Cerebellar cortex (tissue), 1 donor: ENCODE measurements around the gene LRRC4B.
"Not testable (repeated sequence)": the region's sequence is repeated elsewhere in the genome, so short reads cannot be mapped to it uniquely, and the experiment has no call there.

Source experiments
- DNase-seq: peaks from one replicate; pipeline ENCODE4 v3.0.0-alpha.2; 2015; ENCODE audit warnings: low spot score

The LRRC4B gene

DNA sequence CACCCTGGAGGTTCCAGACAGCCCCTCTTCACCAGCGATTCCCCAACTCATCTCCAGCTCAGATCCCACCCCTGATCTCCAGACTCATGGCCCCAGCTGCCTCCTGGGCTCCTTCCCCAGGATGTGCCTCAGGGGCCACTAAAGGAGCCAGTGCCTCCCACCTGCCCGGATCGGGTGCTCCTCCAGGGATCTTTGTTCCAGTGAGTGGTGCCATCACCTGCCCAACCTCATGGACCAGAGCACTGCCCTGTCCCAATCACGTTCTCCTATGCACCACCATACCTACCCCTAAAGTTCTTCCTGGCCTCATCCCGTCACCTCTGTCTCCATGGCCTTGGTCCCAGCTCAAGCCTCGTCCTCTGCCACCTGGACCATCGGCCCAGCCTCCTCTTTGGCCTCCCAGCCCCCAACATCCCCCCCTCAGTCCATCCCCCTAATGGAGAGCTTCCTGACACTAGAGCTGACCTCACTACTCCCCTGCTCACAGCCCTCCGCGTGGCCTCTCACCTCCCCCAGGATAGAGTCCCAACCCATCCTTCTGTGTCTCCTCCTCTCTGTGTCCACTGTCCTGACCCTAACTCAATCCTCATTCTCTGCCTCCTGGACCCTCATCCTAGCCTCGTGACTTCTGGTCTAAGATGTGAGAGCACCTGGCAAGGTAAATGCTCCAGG lies 82.8 kb downstream of the LRRC4B start:
- DNase-seq = no peak

DNA sequence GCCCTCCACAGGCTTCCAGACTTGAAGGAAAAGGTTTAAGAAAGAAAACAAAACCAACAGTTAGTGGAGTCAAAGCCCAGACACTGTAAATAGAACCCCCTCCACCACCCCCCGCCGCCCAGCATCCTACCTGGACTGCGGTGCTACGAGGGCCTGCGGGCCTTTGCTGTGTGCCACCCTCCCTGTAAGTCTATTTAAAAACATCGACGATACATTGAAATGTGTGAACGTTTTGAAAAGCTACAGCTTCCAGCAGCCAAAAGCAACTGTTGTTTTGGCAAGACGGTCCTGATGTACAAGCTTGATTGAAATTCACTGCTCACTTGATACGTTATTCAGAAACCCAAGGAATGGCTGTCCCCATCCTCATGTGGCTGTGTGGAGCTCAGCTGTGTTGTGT lies 85.3 kb downstream of the LRRC4B start:
- DNase-seq = no peak

DNA sequence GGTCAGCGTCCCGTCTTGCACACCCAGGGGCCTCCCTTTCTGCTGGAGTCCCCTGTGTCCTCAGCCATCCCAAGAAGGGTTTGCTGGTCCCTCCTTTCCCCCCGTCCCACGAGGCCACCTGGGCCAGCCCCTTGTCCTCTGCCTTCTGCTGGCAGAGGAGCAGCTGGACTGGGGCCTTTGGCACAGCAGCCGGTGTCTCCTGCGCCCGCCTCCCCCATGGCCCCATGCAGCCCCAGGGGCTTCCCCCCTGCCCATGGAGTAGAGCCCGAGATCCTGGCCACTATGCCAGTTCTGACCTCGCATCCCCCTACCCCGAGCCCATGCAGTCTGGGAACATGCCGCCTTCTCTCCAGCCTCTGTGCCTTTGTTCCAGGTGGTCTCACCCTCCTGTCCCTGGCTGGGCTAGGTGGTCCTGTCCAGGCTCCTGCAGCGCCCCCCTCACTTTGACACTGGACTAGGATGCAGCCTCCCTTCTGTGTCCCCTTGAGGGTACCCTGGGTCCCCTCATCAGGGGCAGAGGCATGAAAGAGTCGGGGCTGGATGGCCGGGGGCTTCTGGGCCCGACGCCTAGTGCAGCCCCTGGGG lies 85.9 kb downstream of the LRRC4B start:
- DNase-seq = no peak

- DNase-seq = no peak
Observed at GRCh38 chr19:50481351-50482149, 86.7 kb downstream of the LRRC4B start.

- no peak for DNase-seq
Observed at GRCh38 chr19:50480281-50481111, 87.7 kb downstream of the LRRC4B start.

- no peak for DNase-seq
Observed at GRCh38 chr19:50479761-50480251, 88.4 kb downstream of the LRRC4B start.

- no peak for DNase-seq
Observed at GRCh38 chr19:50478901-50479715, 89.1 kb downstream of the LRRC4B start.

- DNase-seq = no peak
Observed at GRCh38 chr19:50477751-50478515, 90.3 kb downstream of the LRRC4B start.

GRCh38 chr19:50476907-50477238 lies 91.4 kb downstream of the LRRC4B start:
- DNase-seq = no peak

GRCh38 chr19:50476224-50476906 lies 91.9 kb downstream of the LRRC4B start, which contains the start of the genes EMC10 and GARIN5A:
Gene EMC10 (plus strand): TSS chr19:50476507. CDS start chr19:50476545, 38 bp downstream.
Gene GARIN5A (minus strand): TSS chr19:50476848. CDS start chr19:50476388, 460 bp downstream.
- DNase-seq = peak; percentile 90

- no peak for DNase-seq
Observed at GRCh38 chr19:50475736-50476223, 92.5 kb downstream of the LRRC4B start.

DNA sequence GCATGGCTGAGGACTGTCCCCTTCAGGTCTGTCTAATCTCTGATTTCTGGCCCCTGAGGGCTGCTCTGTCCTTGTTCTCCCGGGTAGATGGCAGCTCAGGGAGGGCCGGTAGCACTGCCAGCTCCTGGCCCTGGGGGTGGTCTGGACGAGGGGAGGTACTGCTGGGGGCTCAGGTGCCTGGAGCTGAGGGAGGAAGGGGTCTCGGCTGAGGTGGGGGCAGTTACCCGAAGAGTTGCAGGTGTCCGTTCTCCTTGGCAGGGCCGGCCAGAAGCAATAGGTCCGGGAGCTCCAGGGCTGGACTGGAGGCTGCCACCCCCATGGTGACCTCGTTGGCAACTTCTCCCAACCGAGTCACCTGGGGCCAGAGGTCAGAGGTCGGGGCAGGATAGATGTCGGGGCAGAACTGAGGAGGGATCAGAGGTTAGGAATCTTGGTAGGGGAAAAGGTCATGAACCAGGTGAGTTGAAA lies 93.1 kb downstream of the LRRC4B start:
- no peak for DNase-seq

DNA sequence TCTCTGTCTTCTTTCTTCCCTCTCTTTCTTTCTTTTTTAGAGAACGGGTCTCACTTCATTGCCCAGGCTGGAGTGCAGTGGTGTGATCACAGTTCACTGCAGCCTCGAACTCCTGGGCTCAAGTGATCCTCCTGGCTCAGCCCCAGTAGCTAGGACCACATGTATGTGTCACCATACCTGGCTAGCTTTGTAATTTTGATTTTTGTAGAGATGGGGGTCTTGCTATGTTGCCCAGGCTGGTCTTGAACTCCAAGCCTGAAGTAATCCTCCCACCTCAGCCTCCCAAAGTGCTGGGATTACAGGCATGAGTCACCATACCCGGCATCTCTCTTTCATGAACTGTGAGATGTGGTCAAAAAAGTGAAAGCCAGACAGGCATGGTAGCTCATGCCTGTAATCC lies 94.9 kb downstream of the LRRC4B start:
- DNase-seq = not testable (repeated sequence)

GRCh38 chr19:50468818-50469217 lies 99.4 kb downstream of the LRRC4B start:
- DNase-seq = no peak

- no peak for DNase-seq
Observed at GRCh38 chr19:50467566-50467965, 100.7 kb downstream of the LRRC4B start.
